GM12892 (cell line): Measurements from ENCODE around the gene PRKRA.

Experiments used
- POLR2A ChIP-seq: IDR thresholded peaks from 2 replicates; pipeline ENCODE4 v1.6.1; 2011; ENCODE audit warnings: low read depth, low read length, control low read depth
- POLR2AphosphoS5 ChIP-seq: IDR thresholded peaks from 2 replicates; pipeline ENCODE4 v1.6.1; 2011; ENCODE audit warnings: low read depth, low read length, control low read depth
- TAF1 ChIP-seq: IDR thresholded peaks from 2 replicates; pipeline ENCODE4 v1.6.1; 2011; ENCODE audit warnings: low read depth, mild to moderate bottlenecking, control low read depth, low read length, borderline replicate concordance

DNA sequence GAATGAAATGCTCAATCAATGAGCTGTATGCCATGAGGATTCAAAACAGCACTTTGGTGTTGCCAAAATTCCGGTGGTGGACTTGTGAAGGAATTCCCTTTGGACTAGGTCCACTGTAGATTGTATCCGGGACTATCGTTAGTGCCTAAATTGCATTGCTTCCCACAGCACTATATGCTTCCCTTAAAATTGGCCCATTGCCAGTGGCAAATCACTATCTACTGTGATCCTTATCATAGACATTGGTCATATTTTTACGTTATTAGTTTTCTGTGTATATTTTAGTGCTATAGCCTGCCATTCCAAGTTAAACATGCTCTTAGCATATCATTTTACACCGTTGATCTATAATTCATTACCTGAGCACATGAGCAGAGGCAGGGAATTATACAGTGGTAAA is 1.9 kb upstream of the PRKRA start:
- TF ChIP-seq POLR2AphosphoS5 (no peak), POLR2A (no peak), TAF1 (no peak)
